Measurements from ENCODE around the gene RAB6D. TPM values are rescaled to one million over a fixed set of nuclear protein-coding genes. Genes with fewer than 3 reads are reported as not detected.
A peak's percentile ranks its signal among the peaks of the same experiment; 100 is the strongest.
"Not testable (repeated sequence)": the region's sequence is repeated elsewhere in the genome, so short reads cannot be mapped to it uniquely, and the experiment has no call there.

The RAB6D gene
- total RNA-seq, 1 experiment from 2014 or later = not detected

- H3K27ac ChIP-seq (ENCODE audit: low read length); H4K20me1 ChIP-seq (ENCODE audit: insufficient read depth, low read depth, low read length): not testable (repeated sequence)
- peak; percentile 65 for DNase-seq
These were observed 53.0 kb downstream of the RAB6D start for GRCh38 chr2:131311001-131311400.

More at GRCh38 chr2:131311001-131311400, 53.0 kb downstream of the RAB6D start:
- H3K4me3 ChIP-seq (ENCODE audit: low read length); H3K27me3 ChIP-seq (ENCODE audit: low read length); H3K79me2 ChIP-seq (ENCODE audit: low read length); H3K36me3 ChIP-seq (ENCODE audit: insufficient read depth, low read length); H3K4me1 ChIP-seq (ENCODE audit: low read length); H3K4me2 ChIP-seq (ENCODE audit: low read depth, low read length, poor library complexity, severe bottlenecking); H2AFZ ChIP-seq (ENCODE audit: low read length); H3K9me2 ChIP-seq (replicated peaks; ENCODE audit: insufficient read depth, low read length); H3K9me3 ChIP-seq (ENCODE audit: low read length); H3K9ac ChIP-seq (ENCODE audit: low read length): not testable (repeated sequence)

Other genes with a start within 250 kb of the RAB6D start
- gene POTEE, start 154.6 kb downstream of the RAB6D start, total RNA-seq (2014; rRNA removed; shearing (Covaris generic); ENCODE audit: low replicate concordance) = 1.5 and 1.7 TPM in 2 replicates
- not detected in 2 replicates for gene TUBA3D, start 112.0 kb upstream of the RAB6D start, total RNA-seq (2014; rRNA removed; shearing (Covaris generic); ENCODE audit: low replicate concordance)
- 119 and 342 TPM in 2 replicates for gene MZT2A, start 128.2 kb upstream of the RAB6D start, total RNA-seq (2014; rRNA removed; shearing (Covaris generic); ENCODE audit: low replicate concordance)
- gene CCDC74A, start 163.7 kb upstream of the RAB6D start, total RNA-seq (2014; rRNA removed; shearing (Covaris generic); ENCODE audit: low replicate concordance) = 7.8 and 18.6 TPM in 2 replicates